Coronary artery (tissue), 2 donors: ENCODE results near the gene FAN1.
A peak's percentile ranks its signal among the peaks of the same experiment; 100 is the strongest.

Source experiments
- DNase-seq: peaks from one replicate; pipeline ENCODE4 v3.0.0-alpha.2; 2017; ENCODE audit warnings: low spot score
- H3K27ac ChIP-seq, 2 donors: fragments of 200-600 bp; sonication (generic); one replicate each; pipeline ENCODE4 v1.5.1; 2016 to 2019
- H3K4me3 ChIP-seq: fragments of 200-600 bp; sonication (generic); 2 replicates; pipeline ENCODE4 v1.5.1; 2016; ENCODE audit warnings: mild to moderate bottlenecking, moderate library complexity
- TF ChIP-seq, protein P1 (sequence below): fragments of 200-600 bp; sonication (generic); IDR thresholded peaks from one replicate; pipeline ENCODE4 v1.5.1; 2019; ENCODE audit warnings: antibody characterized with exemption

The FAN1 gene

DNA sequence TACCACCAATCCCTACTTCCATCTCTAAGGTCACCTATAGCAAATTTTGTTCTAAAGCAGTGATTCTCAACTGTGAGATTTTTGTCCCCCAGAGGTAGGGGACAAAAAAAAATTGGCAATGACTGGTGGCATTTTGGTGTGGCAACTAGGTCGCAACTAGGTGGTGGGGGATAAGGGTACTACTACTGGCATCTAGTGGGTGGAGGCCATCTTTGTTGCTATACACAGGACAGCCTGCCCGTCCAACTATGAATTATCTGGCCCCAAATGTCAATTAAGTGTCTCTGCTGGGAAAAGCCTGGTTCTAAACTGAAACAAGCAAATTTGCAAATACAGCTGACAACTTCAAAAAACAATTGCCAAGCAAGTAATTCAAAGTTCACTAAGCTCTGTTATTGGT is 86.3 kb downstream of the FAN1 start:
- no peak for DNase-seq
- Histone ChIP-seq H3K27ac (peak overlapping the region in 1 of 2 donors; percentile 13), H3K4me3 (peak overlapping the region; percentile 83)
- TF ChIP-seq, protein P1, sequence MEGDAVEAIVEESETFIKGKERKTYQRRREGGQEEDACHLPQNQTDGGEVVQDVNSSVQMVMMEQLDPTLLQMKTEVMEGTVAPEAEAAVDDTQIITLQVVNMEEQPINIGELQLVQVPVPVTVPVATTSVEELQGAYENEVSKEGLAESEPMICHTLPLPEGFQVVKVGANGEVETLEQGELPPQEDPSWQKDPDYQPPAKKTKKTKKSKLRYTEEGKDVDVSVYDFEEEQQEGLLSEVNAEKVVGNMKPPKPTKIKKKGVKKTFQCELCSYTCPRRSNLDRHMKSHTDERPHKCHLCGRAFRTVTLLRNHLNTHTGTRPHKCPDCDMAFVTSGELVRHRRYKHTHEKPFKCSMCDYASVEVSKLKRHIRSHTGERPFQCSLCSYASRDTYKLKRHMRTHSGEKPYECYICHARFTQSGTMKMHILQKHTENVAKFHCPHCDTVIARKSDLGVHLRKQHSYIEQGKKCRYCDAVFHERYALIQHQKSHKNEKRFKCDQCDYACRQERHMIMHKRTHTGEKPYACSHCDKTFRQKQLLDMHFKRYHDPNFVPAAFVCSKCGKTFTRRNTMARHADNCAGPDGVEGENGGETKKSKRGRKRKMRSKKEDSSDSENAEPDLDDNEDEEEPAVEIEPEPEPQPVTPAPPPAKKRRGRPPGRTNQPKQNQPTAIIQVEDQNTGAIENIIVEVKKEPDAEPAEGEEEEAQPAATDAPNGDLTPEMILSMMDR = no peak

DNA sequence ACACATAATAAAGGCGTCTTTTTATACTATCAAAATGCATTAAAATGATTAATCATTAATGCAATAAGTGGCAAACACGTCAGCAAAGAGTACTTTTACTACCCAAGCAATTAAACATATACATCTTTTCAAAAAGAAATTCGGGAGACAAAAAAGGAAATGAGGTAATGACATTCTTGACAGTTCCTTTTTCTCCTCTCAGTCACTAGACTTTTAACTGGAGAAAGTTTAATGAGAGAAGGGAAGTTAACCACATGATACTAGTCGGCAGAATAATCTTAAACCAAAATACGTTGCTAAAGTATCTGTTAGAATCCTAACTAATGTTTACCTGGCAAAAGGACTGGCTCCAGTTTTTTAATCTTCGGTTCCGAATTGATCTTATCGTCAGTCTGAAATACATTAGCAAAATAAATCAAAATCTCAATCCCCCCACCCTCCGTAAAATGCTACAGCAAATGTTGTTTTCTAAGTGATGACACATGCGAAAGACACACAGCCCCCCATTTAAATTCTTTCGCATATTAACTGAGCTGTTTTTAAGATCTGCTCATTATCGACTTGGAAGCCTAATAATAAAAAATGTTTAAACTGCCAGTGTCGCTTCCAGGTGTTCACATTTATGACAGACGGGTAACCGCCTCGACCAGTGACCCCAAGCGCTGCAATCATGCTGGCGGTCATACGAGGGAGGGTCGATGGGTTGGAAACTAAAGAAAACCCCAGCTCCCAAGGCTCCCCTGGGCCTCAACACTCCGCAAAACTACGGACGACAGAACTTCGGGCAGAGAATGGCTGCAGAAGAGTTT is 86.9 kb downstream of the FAN1 start:
- H3K4me3 ChIP-seq = peak overlapping the region; percentile 83
- H3K27ac ChIP-seq = peak overlapping the region; percentile 88 to 94
- TF ChIP-seq, protein P1 = no peak
- no peak for DNase-seq

DNA sequence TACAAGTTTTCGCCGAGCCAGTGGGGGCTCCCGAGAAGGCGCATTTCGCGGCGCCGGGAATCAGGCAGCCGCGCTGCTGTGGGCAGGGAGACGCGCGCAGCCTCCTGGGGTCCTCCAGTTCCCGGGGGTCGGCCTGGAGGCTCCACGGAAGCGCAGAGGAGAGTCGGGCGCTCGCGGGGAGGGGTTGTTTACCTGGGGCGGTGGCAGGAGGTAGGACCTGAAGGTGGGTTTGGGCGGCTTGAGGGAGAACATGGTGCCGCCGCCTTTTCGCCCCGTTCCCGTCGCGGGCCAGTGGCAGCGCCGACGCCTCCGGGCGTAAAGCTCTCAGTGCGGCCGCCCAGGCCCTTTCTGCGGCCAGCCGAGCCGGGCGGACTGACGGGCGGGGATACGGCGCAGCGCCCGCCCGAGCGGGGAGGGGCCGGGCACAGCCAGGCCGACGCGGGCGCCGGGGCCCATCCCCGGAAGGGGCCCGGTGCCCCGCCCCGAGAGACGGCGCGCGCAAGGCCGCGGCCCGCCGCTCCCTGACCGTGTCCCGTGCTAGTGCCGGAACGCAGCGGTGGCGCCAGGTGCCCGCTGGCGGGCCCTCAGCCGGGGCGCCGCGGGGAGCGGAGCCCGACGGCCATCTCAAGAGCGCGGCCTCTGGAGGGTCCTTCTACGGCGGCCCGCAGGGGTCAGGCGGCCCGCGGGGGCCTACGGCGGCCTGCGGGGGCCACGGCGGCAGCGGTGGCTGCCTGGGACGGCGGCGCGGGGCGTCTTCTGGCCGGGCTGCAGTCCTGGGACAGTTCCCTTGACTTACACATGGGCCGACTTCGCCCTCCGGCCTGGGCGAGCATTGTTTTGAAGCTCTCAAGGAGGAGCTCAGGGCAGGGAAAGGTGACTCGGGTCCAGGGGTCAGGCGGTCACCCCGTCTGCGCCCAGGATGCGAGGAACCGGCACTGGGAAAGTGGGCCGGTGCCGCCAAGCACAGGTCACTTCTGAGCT is 87.8 kb downstream of the FAN1 start, which contains the start of gene MTMR10:
Gene MTMR10, minus strand, starts transcription at position 374 of the 981 bp plus-strand sequence. Its CDS starts 122 bp downstream, at position 252.
- DNase-seq = peak; percentile 82
- peak within 1 kb of the TSS; percentile 88 to 94 for H3K27ac ChIP-seq
- H3K4me3 ChIP-seq = peak within 1 kb of the TSS; percentile 83
- TF ChIP-seq, protein P1 = no peak

DNA sequence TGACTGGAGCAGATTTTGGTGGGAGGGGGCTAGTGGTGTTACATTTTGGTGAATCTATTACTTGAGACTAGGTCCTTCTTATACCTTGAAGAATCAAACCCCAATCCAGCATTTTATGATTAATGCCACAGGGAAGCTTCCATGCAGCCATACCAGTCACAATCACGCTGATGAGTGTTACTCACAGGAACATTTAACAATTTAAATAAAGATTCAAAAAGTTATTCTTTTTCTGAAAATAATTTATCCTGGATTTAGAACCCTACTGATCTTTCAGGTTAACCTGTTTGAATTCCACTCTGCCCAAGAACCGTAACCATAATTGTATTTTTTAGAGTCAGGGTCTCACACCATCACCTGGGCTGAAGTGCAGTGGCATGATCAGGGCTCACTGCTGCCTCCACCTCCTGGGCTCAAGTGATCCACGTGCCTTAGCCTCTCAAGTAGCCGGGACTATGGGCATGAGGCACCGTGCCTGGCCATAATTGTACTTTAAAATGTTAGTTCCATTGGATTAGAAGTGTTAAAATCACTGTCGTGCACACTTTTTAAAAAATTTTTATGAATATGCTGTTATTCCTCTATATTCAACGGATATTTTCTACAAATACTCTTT is 88.6 kb downstream of the FAN1 start:
- DNase-seq = no peak
- H3K4me3 ChIP-seq = peak overlapping the region; percentile 83
- H3K27ac ChIP-seq = peak overlapping the region; percentile 88 to 94
- TF ChIP-seq, protein P1 = no peak
